ENCODE results near the gene SLC6A13. TPM values are rescaled to one million over a fixed set of nuclear protein-coding genes. Genes with fewer than 3 reads are reported as not detected.
"Not testable (repeated sequence)": the region's sequence is repeated elsewhere in the genome, so short reads cannot be mapped to it uniquely, and the experiment has no call there.

The SLC6A13 gene
- total and polyA plus RNA-seq, 2 experiments from 2014 or later, result 3.8 to 5.9 TPM

DNA sequence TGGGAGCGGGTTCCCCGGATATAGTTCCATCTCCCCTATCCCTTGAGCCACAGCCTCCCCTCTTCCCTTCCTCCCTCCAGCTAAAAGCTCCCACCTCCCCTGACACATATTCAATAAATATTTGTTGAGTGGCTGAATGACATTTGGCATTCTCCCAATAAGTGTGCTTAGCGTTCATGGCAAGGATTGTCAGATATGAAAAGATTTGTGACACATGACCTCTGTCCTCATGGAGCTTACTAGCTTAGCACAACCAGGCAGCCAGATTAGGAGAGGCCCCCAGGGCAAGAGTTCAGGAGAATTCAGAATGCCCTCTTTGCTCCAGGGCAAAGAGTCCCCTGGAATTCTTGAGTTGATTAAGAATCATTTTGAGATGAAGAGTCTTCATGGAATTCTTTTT lies 26.2 kb downstream of the SLC6A13 start:
- no peak overlapping the region for H3K27ac ChIP-seq
- H3K4me1 ChIP-seq (ENCODE audit: insufficient read depth), result no peaks in the 10 kb centered on the region
- H4K20me1 ChIP-seq (ENCODE audit: insufficient read depth, poor library complexity, severe bottlenecking), result no peaks in the 10 kb centered on the region
- no peaks in the 10 kb centered on the region for H3K36me3 ChIP-seq (replicated peaks; ENCODE audit: insufficient read depth, low read depth)
- H3K9me2 ChIP-seq (replicated peaks; ENCODE audit: insufficient read depth), result no peaks in the 10 kb centered on the region
- no peaks in the 10 kb centered on the region for H3K79me2 ChIP-seq
- no peaks in the 10 kb centered on the region for H3K9me3 ChIP-seq (ENCODE audit: low read depth)
- WGBS (ENCODE audit: low lambda C conversion rate, missing lambda C conversion rate), result 91% methylated on average over 3 of the region's 3 CpGs
- H3K4me2 ChIP-seq, result no peak overlapping the region
- TF ChIP-seq, protein P1, sequence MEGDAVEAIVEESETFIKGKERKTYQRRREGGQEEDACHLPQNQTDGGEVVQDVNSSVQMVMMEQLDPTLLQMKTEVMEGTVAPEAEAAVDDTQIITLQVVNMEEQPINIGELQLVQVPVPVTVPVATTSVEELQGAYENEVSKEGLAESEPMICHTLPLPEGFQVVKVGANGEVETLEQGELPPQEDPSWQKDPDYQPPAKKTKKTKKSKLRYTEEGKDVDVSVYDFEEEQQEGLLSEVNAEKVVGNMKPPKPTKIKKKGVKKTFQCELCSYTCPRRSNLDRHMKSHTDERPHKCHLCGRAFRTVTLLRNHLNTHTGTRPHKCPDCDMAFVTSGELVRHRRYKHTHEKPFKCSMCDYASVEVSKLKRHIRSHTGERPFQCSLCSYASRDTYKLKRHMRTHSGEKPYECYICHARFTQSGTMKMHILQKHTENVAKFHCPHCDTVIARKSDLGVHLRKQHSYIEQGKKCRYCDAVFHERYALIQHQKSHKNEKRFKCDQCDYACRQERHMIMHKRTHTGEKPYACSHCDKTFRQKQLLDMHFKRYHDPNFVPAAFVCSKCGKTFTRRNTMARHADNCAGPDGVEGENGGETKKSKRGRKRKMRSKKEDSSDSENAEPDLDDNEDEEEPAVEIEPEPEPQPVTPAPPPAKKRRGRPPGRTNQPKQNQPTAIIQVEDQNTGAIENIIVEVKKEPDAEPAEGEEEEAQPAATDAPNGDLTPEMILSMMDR (IDR thresholded peaks at IDR 0.05; ENCODE audit: poor library complexity), result no peak
- no peak for TF ChIP-seq EZH2phosphoT487 (IDR thresholded peaks at IDR 0.05; ENCODE audit: low read depth, severe bottlenecking, unreplicated experiment)
- TF ChIP-seq EZH2 (IDR thresholded peaks at IDR 0.05; ENCODE audit: borderline replicate concordance), result no peak
- H3K4me3 ChIP-seq, result no peak overlapping the region
- no peaks in the 10 kb centered on the region for H3K27me3 ChIP-seq
- DNase-seq (ENCODE audit: low spot score), result no peak
- H2AFZ ChIP-seq, result no peak overlapping the region

DNA sequence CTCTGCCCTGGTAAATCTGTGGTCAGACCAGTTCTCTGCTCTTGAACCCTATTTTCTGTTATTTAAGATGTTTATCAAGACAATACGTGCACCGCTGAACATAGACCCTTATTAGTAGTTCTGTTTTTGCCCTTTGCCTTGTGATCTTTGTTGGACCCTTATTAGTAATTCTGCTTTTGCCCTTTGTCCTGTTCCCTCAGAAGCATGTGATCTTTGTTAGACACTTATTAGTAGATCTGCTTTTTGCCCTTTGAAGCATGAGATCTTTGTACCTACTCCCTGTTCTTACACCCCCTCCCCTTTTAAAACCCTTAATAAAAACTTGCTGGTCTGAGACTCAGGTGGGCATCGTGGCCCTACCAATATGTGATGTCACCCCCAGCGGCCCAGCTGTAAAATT lies 26.7 kb downstream of the SLC6A13 start:
- not testable (repeated sequence) for H3K9me3 ChIP-seq (ENCODE audit: low read depth); H3K4me1 ChIP-seq (ENCODE audit: insufficient read depth); H3K9me2 ChIP-seq (replicated peaks; ENCODE audit: insufficient read depth); H3K4me2 ChIP-seq; H3K27ac ChIP-seq; DNase-seq (ENCODE audit: low spot score); H3K36me3 ChIP-seq (replicated peaks; ENCODE audit: insufficient read depth, low read depth); H2AFZ ChIP-seq; H3K4me3 ChIP-seq; H3K79me2 ChIP-seq; H3K27me3 ChIP-seq; H4K20me1 ChIP-seq (ENCODE audit: insufficient read depth, poor library complexity, severe bottlenecking)
- WGBS (ENCODE audit: low lambda C conversion rate, missing lambda C conversion rate), result 92% methylated on average over 4 of the region's 4 CpGs

DNA sequence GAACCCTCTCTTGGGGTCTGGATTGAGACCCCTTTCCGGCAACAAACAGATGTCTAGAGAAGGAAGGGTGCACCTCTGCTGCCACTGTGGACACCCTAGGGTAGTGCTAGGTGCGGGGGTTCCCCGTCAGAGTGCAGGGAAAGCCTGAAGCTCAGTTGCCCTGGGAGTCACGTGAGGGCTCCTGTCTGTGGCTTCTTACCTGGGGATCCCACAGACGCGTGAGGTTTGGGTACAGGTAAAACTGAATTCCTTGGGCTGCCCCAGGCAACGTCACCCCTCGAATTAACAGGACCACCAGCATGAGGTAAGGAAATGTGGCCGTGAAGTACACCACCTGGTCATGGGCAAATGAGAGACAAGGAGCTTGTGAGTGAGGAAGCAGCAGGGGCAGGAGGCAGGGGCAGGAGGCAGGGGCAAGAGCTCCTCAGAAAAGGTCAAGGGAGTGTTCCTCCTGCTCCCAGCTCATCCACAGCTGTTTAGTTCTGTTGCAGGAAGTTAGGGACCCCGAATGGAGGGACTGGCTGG lies 27.7 kb downstream of the SLC6A13 start:
- H3K27me3 ChIP-seq, result no peaks in the 10 kb centered on the region
- DNase-seq (ENCODE audit: low spot score), result no peak
- WGBS (ENCODE audit: low lambda C conversion rate, missing lambda C conversion rate), result 95% methylated on average over 10 of the region's 10 CpGs

DNA sequence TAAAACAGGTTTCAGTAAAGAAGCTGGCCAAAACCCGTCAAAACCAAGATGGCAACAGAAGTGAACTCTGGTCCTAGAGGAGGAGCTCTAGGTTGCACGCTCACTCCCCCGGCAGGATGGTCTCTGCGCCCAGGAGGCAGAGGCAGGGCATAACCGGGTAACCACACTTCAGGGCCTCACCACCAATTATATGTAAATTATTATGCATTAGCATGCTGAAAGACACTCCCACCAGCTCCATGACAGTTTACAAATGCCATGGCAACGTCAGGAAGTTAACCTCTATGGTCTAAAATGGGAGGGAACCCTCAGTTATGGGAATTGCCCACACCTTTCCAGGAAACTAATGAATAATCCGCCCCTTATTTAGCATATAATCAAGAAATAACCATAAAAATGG lies 28.6 kb downstream of the SLC6A13 start:
- Histone ChIP-seq H3K36me3 (replicated peaks; ENCODE audit: insufficient read depth, low read depth) (no peaks in the 10 kb centered on the region), H3K79me2 (no peaks in the 10 kb centered on the region), H3K27ac (no peak overlapping the region), H2AFZ (no peak overlapping the region), H4K20me1 (ENCODE audit: insufficient read depth, poor library complexity, severe bottlenecking) (no peaks in the 10 kb centered on the region), H3K27me3 (no peaks in the 10 kb centered on the region), H3K4me3 (no peak overlapping the region), H3K9me3 (ENCODE audit: low read depth) (no peaks in the 10 kb centered on the region), H3K4me1 (ENCODE audit: insufficient read depth) (no peaks in the 10 kb centered on the region), H3K9me2 (replicated peaks; ENCODE audit: insufficient read depth) (no peaks in the 10 kb centered on the region), H3K4me2 (no peak overlapping the region)
- no peak for DNase-seq (ENCODE audit: low spot score)
- WGBS (ENCODE audit: low lambda C conversion rate, missing lambda C conversion rate), result 89% methylated on average over 7 of the region's 7 CpGs
- TF ChIP-seq, protein P1 (IDR thresholded peaks at IDR 0.05; ENCODE audit: poor library complexity), result no peak
- TF ChIP-seq EZH2 (IDR thresholded peaks at IDR 0.05; ENCODE audit: borderline replicate concordance), result no peak
- TF ChIP-seq EZH2phosphoT487 (IDR thresholded peaks at IDR 0.05; ENCODE audit: low read depth, severe bottlenecking, unreplicated experiment), result no peak

More for the DNA sequence above, 27.7 kb downstream of the SLC6A13 start:
- no peaks in the 10 kb centered on the region for H3K79me2 ChIP-seq
- H3K4me2 ChIP-seq, result no peak overlapping the region
- no peaks in the 10 kb centered on the region for H3K36me3 ChIP-seq (replicated peaks; ENCODE audit: insufficient read depth, low read depth)
- no peak overlapping the region for H3K4me3 ChIP-seq
- H3K4me1 ChIP-seq (ENCODE audit: insufficient read depth), result no peaks in the 10 kb centered on the region
- no peak overlapping the region for H2AFZ ChIP-seq
- H3K9me3 ChIP-seq (ENCODE audit: low read depth), result no peaks in the 10 kb centered on the region
- H3K27ac ChIP-seq, result no peak overlapping the region
- no peak for TF ChIP-seq EZH2 (IDR thresholded peaks at IDR 0.05; ENCODE audit: borderline replicate concordance)
- TF ChIP-seq, protein P1 (IDR thresholded peaks at IDR 0.05; ENCODE audit: poor library complexity), result no peak
- no peaks in the 10 kb centered on the region for H4K20me1 ChIP-seq (ENCODE audit: insufficient read depth, poor library complexity, severe bottlenecking)
- no peaks in the 10 kb centered on the region for H3K9me2 ChIP-seq (replicated peaks; ENCODE audit: insufficient read depth)
